K562 (cell line): ENCODE data around the gene CDC42SE2. TPM values are rescaled to one million over a fixed set of nuclear protein-coding genes. Genes with fewer than 3 reads are reported as not detected.

ENCODE experiments used
- ATAC-seq: fragments of 200-7000 bp; cut with Tn5 transposase; 3 replicates; pipeline ENCODE4 v1.9.1; 2020; ENCODE audit warnings: moderate library complexity
- BruUV-seq: library from RNA; stranded (reverse); fragments of 400-500 nt; replicated peaks from 2 replicates; lab custom pipeline; 2021; lab: Mats Ljungman, UMichigan
- CTCF ChIA-PET: fragments of 300-600 bp; formaldehyde crosslinking; extraction: SDS; loops from one replicate; lab custom pipeline; 2021; ENCODE audit warnings: low intra/inter-chr PET ratio; lab: Yijun Ruan, JAX
- POLR2A ChIA-PET: fragments of 300-600, 350-650 bp; sonication (Branson Sonifier 250); formaldehyde crosslinking; extraction: SDS; loops from one replicate; lab custom pipeline; 2021; ENCODE audit warnings: antibody characterized with exemption, inconsistent platforms; lab: Yijun Ruan, JAX
- DNase-seq, 4 experiments: peaks; one replicate each; pipeline versions ENCODE4 v3.0.0 to v3.0.0-alpha.2; 2011 to 2018; ENCODE audit warnings: low spot score in 3 of 4, mixed read lengths in 3 of 4; ENCODE audit errors: extremely low read depth in 1 of 4
- FAIRE-seq: peaks from 2 replicates; lab custom pipeline; 2011; peaks lifted over from hg19 to GRCh38; lab: Jason Lieb, UNC
- H2AFZ ChIP-seq: 2 replicates; pipeline ENCODE4 v1.6.0; 2011; ENCODE audit warnings: low read depth, low read length, control low read depth, inconsistent platforms
- H3K27ac ChIP-seq: fragments of 200-600 bp; 3 replicates; pipeline ENCODE4 v1.8.0; 2011; ENCODE audit warnings: low read depth, mild to moderate bottlenecking, control low read depth, inconsistent platforms, low read length, moderate library complexity, mixed read lengths; ENCODE audit errors: extremely low read depth
- H3K27me3 ChIP-seq, 2 experiments: fragments of 300-600 bp in 1 of 2; 2 replicates in 1 of 2; 3 replicates in 1 of 2; pipeline versions ENCODE4 v1.6.0 to v1.8.0; 2011; ENCODE audit warnings: inconsistent platforms in 2 of 2, low read length in 2 of 2, mild to moderate bottlenecking in 1 of 2, mixed read lengths in 1 of 2, moderate library complexity in 1 of 2; ENCODE audit not compliant: control insufficient read depth in 2 of 2, insufficient read depth in 2 of 2
- H3K36me3 ChIP-seq: fragments of 300-600 bp; 3 replicates; pipeline ENCODE4 v1.8.0; 2011; ENCODE audit warnings: mild to moderate bottlenecking, low read length, inconsistent platforms; ENCODE audit not compliant: control insufficient read depth, insufficient read depth
- H3K4me1 ChIP-seq, 2 experiments: fragments of 200-600 bp in 1 of 2; replicated peaks in 1 of 2; 2 replicates in 1 of 2; 3 replicates in 1 of 2; pipeline versions ENCODE4 v1.5.1 to v1.8.0; 2011; ENCODE audit warnings: inconsistent platforms in 2 of 2, low read length in 2 of 2, mild to moderate bottlenecking in 1 of 2, mixed read lengths in 1 of 2, moderate library complexity in 1 of 2; ENCODE audit not compliant: control insufficient read depth in 2 of 2, insufficient read depth in 2 of 2
- H3K4me2 ChIP-seq: 2 replicates; pipeline ENCODE4 v1.6.1; 2011; ENCODE audit warnings: low read length, control low read depth, inconsistent platforms, mixed read lengths; ENCODE audit not compliant: insufficient read depth
- H3K4me3 ChIP-seq: fragments of 200-600 bp; sonication (generic), shearing (Covaris generic); 2 replicates; pipeline ENCODE4 v1.5.1; 2016; ENCODE audit warnings: control low read depth, inconsistent platforms
- H3K79me2 ChIP-seq: fragments of 200-600 bp; 3 replicates; pipeline ENCODE4 v1.8.0; 2011; ENCODE audit warnings: low read length, inconsistent platforms; ENCODE audit not compliant: control insufficient read depth, insufficient read depth
- H3K9ac ChIP-seq, 2 experiments: 2 replicates each; pipeline versions ENCODE4 v1.6.0 to v1.6.1; 2011; ENCODE audit warnings: low read depth in 2 of 2, low read length in 2 of 2, control low read depth in 1 of 2, inconsistent platforms in 1 of 2, mild to moderate bottlenecking in 1 of 2, mixed read lengths in 1 of 2; ENCODE audit not compliant: insufficient read depth in 1 of 2
- H3K9me1 ChIP-seq: one replicate; pipeline ENCODE4 v1.6.0; 2011; ENCODE audit warnings: inconsistent platforms, mild to moderate bottlenecking, low read length, moderate library complexity; ENCODE audit not compliant: control insufficient read depth, insufficient read depth
- H3K9me3 ChIP-seq: replicated peaks from 2 replicates; pipeline ENCODE4 v1.5.1; 2011; ENCODE audit warnings: low read depth, low read length, inconsistent platforms; ENCODE audit not compliant: control insufficient read depth, insufficient read depth
- H4K20me1 ChIP-seq: replicated peaks from 2 replicates; pipeline ENCODE4 v1.6.1; 2011; ENCODE audit warnings: low read length, inconsistent platforms, mixed read lengths; ENCODE audit not compliant: control insufficient read depth, insufficient read depth
- DIDO1 ChIP-seq: fragments of 450-650 bp; IDR thresholded peaks from 2 replicates; pipeline ENCODE4 v1.6.1; 2016; ENCODE audit warnings: low read depth, missing biosample characterization, missing genetic modification characterization
- E2F1 ChIP-seq: sonication (generic); formaldehyde crosslinking; IDR thresholded peaks from 2 replicates; pipeline ENCODE4 v1.8.1; 2023; ENCODE audit warnings: mild to moderate bottlenecking, missing genetic modification reagents, moderate library complexity
- EZH2 ChIP-seq: IDR thresholded peaks from 2 replicates; pipeline ENCODE4 v1.6.1; 2012; ENCODE audit warnings: low read depth, mild to moderate bottlenecking, inconsistent platforms, low read length, borderline replicate concordance
- HLTF ChIP-seq: fragments of 450-650 bp; IDR thresholded peaks from 2 replicates; pipeline ENCODE4 v1.6.1; 2016
- MCM5 ChIP-seq: fragments of 450-650 bp; IDR thresholded peaks from 2 replicates; pipeline ENCODE4 v1.6.1; 2016; ENCODE audit warnings: low read depth
- MECOM ChIP-seq: fragments of 250-450 bp; sonication (Bioruptor Pico); IDR thresholded peaks from 2 replicates; pipeline ENCODE4 v1.8.0; 2022; ENCODE audit warnings: inconsistent platforms
- MED1 ChIP-seq: sonication (generic); formaldehyde crosslinking; IDR thresholded peaks from 2 replicates; pipeline ENCODE4 v1.8.1; 2023; ENCODE audit warnings: missing genetic modification reagents, borderline replicate concordance
- MTF1 ChIP-seq: fragments of 250-450 bp; sonication (Bioruptor Pico); IDR thresholded peaks from 2 replicates; pipeline ENCODE4 v1.9.0; 2021; ENCODE audit warnings: moderate library complexity, mild to moderate bottlenecking, inconsistent platforms, borderline replicate concordance
- PRDM10 ChIP-seq: fragments of 450-650 bp; IDR thresholded peaks from 2 replicates; pipeline ENCODE4 v1.6.1; 2018; ENCODE audit not compliant: partially characterized antibody
- PTRF ChIP-seq: fragments of 450-650 bp; IDR thresholded peaks from 2 replicates; pipeline ENCODE4 v1.6.1; 2016; ENCODE audit warnings: mild to moderate bottlenecking, missing genetic modification characterization, missing compliant biosample characterization
- SUPT5H ChIP-seq: fragments of 450-650 bp; IDR thresholded peaks from 2 replicates; pipeline ENCODE4 v1.6.1; 2016
- WGBS: fragments of 100-300 bp; shearing (Covaris generic); methylation state at CpG from one replicate; pipeline ENCODE4 v1.1.6; 2016; ENCODE audit warnings: low coverage, mixed read lengths; ENCODE audit not compliant: insufficient coverage; ENCODE audit errors: missing lambda C conversion rate; 5-methylcytosine and 5-hydroxymethylcytosine counted together
- in situ Hi-C: fragments of 300-500 bp; cut with MboI; formaldehyde crosslinking; loops from 4 replicates; pipeline ENCODE4 v1.15.0; 2018; ENCODE audit warnings: inconsistent platforms, mixed read lengths
- intact Hi-C: fragments of 100-400 bp; cut with micrococcal nuclease; formaldehyde crosslinking; loops from 2 replicates; pipeline ENCODE4 v1.14.2; 2022
- polyA plus RNA-seq, 8 experiments: library from polyadenylated mRNA; depleted of rRNA in 4 of 8; stranded (reverse) in 5 of 8; unstranded in 3 of 8; fragments of >200 nt; fragmentation: Nextera tagmentation in 2 of 8; fragmentation: Illumina TruSeq in 1 of 8; extraction: Ambion mirVana in 2 of 8; extraction: Trizol in 1 of 8; gene quantifications; 2 replicates each; pipeline versions ENCODE4 v1.2.1 to v1.2.3, GENCODE V29; 2011 to 2014; ENCODE audit warnings: inconsistent platforms in 1 of 8, missing spikeins in 1 of 8
- total RNA-seq, 7 experiments: library from RNA; depleted of rRNA in 6 of 7; stranded (reverse); fragments of >200 nt in 6 of 7; fragmentation: Illumina TruSeq in 2 of 7; extraction: Trizol in 2 of 7; gene quantifications; 2 replicates each; pipeline versions ENCODE4 v1.2.1 to v1.2.3, GENCODE V29; 2011 to 2021; ENCODE audit warnings: low replicate concordance in 1 of 7
- TF ChIP-seq, protein P1 (sequence below): fragments of 250-450 bp; sonication (Bioruptor Pico); IDR thresholded peaks from 2 replicates; pipeline ENCODE4 v1.8.0; 2021; ENCODE audit warnings: mild to moderate bottlenecking, moderate library complexity
- TF ChIP-seq, protein P2 (sequence below): IDR thresholded peaks from 3 replicates; pipeline ENCODE4 v1.6.1; 2011; ENCODE audit warnings: borderline replicate concordance, mild to moderate bottlenecking, moderate library complexity; ENCODE audit not compliant: insufficient read length; ENCODE audit errors: extremely low read depth

CDC42SE2 gene
- total and polyA plus RNA-seq, 9 of the 15 experiments (the other 6 are each of a cell fraction or from before 2014, with no cell fraction given) = 24.8 to 44.3 (median 32.7) TPM

DNA sequence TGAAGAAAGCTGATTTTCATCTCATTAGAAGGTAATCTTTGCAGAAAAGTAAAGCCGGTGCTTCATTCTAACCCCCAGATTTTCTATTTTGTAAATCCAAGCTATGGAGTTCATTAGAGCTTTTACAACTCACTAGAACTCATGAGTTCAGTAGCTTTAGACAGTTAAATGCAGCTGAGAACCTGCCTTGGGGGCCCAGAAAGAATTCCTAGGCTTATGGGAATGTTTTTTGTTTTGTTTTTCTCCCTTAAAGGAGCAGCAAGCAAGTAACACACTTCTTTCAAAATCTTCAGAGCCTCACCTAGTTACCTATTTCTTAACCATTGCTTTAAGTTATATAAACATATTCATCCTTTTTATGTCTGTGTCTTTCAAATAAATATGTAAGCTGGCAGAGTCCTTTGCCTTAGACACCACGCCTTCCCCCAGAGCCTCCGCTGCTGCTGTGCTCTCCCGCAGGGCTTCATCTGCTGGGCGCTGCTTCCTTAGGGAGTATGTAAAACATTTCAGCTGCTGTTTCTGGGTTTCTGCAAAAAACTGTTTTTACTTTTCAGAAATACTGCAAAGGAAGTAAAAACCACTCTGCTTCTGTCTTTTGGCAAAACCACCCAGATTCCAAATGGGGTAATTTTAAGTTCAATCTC lies 132.9 kb downstream of the CDC42SE2 start:
- H3K9me1 ChIP-seq = no peaks in the 10 kb centered on the region
- no peak overlapping the region for H2AFZ ChIP-seq
- H3K9me3 ChIP-seq = no peaks in the 10 kb centered on the region
- DNase-seq (no peak), FAIRE-seq (no peak), ATAC-seq (no peak)
- no peak overlapping the region for H3K27ac ChIP-seq
- intact Hi-C loops = no loop called here
- no TSS peak for BruUV-seq
- in situ Hi-C loops = loop anchor here (25.0 kb wide), 1 partner anchor 509 kb away; no protein-coding TSS in a partner anchor
- ChIA-PET POLR2A (interaction anchor here (0.6 to 4.5 kb wide), 3 partner anchors 10 to 499 kb away, joined by 3 to 21 read pairs (median 4); no protein-coding TSS in a partner anchor), CTCF (no interaction called here)
- no peaks in the 10 kb centered on the region for H3K4me1 ChIP-seq
- H3K9ac ChIP-seq = no peak overlapping the region
- H3K4me3 ChIP-seq = no peak overlapping the region
- 90% methylated on average over 5 of the region's 5 CpGs for WGBS
- H3K27me3 ChIP-seq = no peaks in the 10 kb centered on the region
- H3K36me3 ChIP-seq = peaks cover 81% of the 10 kb centered on the region
- no peaks in the 10 kb centered on the region for H4K20me1 ChIP-seq
- H3K4me2 ChIP-seq = no peak overlapping the region
- no peaks in the 10 kb centered on the region for H3K79me2 ChIP-seq
- TF ChIP-seq HLTF (no peak), PTRF (no peak), MTF1 (CRISPR knock-in tag) (no peak), PRDM10 (no peak), MECOM (CRISPR knock-in tag) (no peak), MCM5 (no peak), EZH2 (no peak), MED1 (no peak), E2F1 (CRISPR knock-in tag) (no peak), SUPT5H (no peak), DIDO1 (tag) (no peak)
- TF ChIP-seq, protein P1, sequence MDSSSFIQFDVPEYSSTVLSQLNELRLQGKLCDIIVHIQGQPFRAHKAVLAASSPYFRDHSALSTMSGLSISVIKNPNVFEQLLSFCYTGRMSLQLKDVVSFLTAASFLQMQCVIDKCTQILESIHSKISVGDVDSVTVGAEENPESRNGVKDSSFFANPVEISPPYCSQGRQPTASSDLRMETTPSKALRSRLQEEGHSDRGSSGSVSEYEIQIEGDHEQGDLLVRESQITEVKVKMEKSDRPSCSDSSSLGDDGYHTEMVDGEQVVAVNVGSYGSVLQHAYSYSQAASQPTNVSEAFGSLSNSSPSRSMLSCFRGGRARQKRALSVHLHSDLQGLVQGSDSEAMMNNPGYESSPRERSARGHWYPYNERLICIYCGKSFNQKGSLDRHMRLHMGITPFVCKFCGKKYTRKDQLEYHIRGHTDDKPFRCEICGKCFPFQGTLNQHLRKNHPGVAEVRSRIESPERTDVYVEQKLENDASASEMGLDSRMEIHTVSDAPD (CRISPR knock-in tag) = no peak
- TF ChIP-seq, protein P2, sequence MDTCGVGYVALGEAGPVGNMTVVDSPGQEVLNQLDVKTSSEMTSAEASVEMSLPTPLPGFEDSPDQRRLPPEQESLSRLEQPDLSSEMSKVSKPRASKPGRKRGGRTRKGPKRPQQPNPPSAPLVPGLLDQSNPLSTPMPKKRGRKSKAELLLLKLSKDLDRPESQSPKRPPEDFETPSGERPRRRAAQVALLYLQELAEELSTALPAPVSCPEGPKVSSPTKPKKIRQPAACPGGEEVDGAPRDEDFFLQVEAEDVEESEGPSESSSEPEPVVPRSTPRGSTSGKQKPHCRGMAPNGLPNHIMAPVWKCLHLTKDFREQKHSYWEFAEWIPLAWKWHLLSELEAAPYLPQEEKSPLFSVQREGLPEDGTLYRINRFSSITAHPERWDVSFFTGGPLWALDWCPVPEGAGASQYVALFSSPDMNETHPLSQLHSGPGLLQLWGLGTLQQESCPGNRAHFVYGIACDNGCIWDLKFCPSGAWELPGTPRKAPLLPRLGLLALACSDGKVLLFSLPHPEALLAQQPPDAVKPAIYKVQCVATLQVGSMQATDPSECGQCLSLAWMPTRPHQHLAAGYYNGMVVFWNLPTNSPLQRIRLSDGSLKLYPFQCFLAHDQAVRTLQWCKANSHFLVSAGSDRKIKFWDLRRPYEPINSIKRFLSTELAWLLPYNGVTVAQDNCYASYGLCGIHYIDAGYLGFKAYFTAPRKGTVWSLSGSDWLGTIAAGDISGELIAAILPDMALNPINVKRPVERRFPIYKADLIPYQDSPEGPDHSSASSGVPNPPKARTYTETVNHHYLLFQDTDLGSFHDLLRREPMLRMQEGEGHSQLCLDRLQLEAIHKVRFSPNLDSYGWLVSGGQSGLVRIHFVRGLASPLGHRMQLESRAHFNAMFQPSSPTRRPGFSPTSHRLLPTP = no peak
